Activated T-helper 1 cell treated with Interleukin-2 at 50 U/mL for 16 hours (primary cell): ENCODE data around the gene GTPBP2.

ENCODE experiments used
- DNase-seq: peaks from one replicate; pipeline ENCODE4 v3.0.0-alpha.2; 2020; ENCODE audit warnings: low read depth

GTPBP2 gene

DNA sequence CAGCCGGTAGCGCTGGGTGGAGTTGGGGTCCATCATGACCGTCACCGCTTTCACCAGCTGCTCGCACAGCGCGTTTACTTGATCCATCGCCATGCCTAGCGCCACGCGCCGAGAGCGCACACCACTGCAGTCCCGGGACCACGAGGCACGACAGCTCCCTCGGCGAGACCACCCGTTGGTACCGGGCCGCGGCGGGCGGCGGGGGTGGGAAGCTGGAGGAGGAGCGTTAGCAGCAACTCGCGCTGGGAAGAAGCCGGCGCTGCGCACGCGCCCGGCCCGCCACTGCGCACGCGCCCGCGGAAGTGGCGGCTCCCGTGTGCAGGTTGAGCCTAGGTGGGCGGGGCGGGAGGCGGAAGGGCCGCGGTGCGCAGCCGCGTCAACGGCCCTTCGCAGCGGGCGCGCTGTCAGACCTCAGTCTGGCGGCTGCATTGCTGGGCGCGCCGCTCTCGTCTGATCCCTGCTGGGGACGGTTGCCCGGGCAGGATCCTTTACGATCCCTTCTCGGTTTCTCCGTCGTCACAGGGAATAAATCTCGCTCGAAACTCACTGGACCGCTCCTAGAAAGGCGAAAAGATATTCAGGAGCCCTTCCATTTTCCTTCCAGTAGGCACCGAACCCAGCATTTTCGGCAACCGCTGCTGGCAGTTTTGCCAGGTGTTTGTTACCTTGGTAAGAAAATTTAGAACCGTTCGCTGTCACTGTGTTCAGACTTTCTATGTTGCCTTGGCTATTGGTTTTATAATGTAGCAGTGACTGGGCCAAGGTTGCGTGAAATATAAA lies 53.1 kb downstream of the GTPBP2 start, which contains the start of the genes POLH and XPO5:
POLH (plus strand) TSS at position 414 of the 780 bp plus-strand sequence. CDS start 6,135 bp downstream, outside the sequence.
XPO5 (minus strand) TSS at position 267 of the 780 bp plus-strand sequence; CDS start at position 93, 174 bp downstream.
- peak; percentile 90 for DNase-seq

DNA sequence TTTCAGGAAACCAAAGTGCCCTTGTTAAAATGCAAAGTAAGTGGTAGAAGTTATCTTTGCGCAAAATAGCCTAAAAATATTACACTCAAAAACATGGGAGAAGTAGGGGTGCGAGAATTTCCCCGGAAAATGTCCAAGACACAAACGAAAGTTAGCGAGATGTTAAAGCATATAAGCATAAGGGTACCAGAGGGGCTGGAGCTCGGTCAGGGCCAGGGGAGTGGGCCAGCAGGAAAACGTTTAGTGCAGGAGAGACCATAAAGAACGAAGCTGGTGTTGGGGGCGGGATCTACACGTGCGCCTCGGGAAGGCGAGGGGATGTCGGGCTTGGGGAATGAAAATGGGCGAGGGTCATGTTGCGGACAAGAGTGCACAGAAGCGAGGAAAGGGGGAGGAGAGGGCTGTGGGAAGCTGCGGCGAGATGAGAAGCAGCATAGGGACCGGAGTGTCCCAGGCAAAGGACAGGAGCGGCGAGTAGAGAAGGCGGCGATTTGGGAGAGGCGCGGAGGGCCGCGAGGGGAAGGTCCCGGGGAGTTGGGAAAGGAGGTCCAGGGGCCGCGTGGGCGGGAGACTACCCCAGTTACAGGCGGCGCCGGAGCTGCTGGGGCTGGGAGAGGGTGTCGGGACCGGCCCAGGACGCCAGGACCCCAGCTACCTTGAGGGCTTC lies 53.8 kb downstream of the GTPBP2 start:
- DNase-seq, result no peak

DNA sequence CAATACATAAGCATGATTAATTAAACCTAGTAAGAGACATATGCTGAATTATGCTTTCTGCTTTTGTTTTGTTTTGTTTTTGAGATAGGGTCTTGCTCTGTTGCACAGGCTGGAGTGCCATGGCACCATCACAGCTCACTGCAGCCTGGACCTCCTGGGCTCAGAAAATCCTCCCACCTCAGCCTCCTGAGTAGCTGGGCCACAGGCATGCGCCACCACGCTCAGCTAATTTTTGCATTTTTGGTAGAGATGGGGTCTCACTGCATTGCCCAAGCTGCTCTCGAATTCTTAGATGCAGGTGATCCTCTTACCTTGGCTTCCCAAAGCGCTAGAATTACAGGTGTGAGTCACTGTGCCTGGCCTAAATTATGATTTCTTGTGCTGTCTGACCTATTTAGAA lies 57.0 kb downstream of the GTPBP2 start:
- DNase-seq, result no peak

GRCh38 chr6:43570876-43571441 lies 58.1 kb downstream of the GTPBP2 start:
- DNase-seq, result no peak
